NB4 (cell line): ENCODE results near the gene CAMTA1.

ENCODE experiments used
- CTCF ChIP-seq: IDR thresholded peaks from one replicate; pipeline ENCODE4 v1.5.1; 2012; ENCODE audit warnings: low read depth, low read length
- POLR2A ChIP-seq: IDR thresholded peaks from 2 replicates; pipeline ENCODE4 v1.6.1; 2011; ENCODE audit warnings: mild to moderate bottlenecking; ENCODE audit not compliant: insufficient read length; ENCODE audit errors: extremely low read depth

- TF ChIP-seq POLR2A (no peak), CTCF (no peak)
Observed at GRCh38 chr1:6914706-6915105, 129.5 kb downstream of the CAMTA1 start.
